NOMO-1 treated with DMSO at 0.1 percent for 48 hours (cell line): Measurements from ENCODE around the gene FGF10.

ENCODE experiments used
- DNase-seq: peaks from one replicate; lab custom pipeline; 2025; ENCODE audit not compliant: unreplicated experiment; lab: John Stamatoyannopoulos, UW

FGF10 gene

GRCh38 chr5:44358421-44358820 is 30.8 kb downstream of the FGF10 start:
- DNase-seq = no peak

DNA sequence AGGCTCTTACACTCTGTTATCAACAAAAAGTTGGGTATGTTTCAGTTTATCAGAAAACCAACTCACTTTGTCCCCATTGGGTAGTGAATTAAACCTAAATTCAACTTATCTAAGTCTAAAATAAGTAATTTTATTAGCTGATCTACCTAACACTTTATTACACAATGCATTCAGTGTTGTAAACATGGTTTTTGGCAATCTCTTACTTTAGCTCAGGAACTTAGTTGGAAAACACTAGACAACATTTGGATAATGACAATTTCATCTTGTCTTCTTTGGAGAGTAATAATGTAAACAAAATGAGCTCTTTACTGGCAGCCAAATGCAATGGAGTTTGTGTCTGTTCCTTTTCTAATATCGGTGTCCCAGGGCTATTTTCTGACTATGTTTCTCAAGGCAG is 33.0 kb downstream of the FGF10 start:
- DNase-seq = no peak

DNA sequence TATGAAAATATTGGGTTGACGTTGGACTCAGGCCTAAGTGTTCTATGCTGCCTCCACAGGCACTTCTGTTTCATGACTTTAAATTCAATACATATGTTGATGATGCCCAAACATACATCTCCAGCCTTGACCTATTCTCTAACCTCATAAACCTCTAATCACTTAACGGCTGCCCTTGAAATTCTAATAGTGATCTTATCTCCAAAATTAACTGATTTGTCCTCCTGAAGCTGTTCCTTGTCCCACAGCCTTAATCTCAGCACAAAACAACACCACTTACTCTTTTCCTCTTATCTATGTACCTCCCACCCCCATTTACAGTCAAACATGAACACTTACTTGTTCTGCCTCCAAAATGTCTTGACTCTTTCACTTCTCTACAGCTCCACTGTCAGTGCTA is 43.3 kb downstream of the FGF10 start:
- no peak for DNase-seq

DNA sequence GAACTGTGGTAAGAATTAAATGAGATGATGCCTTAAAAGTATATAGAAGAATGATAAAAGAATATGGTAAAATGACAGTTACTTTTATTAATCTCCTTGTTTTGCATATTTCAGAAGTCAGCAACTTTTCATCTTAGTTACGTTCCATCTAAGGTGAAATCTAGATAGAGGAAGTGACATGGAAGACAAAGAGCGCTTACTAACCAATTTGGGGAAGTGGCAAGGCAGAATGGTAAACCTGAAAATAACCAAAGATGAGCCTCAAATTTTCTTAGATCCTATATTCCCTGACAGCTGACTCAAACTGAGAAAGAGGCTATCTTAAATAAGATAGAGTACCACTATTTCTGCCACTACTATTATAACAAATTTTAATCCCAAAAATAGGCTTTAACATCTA is 52.5 kb downstream of the FGF10 start:
- peak; percentile 87 for DNase-seq

DNA sequence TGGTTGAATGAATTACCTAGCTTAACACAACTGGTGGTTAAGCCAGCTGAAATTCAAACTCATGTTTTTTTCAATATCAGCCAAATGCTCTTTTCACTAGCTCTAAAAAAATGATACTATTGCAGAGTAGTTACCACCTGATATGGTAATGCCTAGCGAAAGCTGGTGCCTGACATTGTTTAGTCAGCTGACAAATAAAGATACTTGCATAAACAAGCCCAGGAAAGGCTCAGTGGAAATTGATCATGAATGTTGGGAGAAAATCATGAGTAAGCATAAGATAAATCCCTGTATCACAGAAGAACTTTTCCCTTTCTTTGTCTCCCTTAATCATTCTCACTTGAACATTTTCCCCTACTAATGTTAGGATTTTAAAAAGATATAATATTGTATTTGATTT is 54.6 kb downstream of the FGF10 start:
- DNase-seq = no peak

DNA sequence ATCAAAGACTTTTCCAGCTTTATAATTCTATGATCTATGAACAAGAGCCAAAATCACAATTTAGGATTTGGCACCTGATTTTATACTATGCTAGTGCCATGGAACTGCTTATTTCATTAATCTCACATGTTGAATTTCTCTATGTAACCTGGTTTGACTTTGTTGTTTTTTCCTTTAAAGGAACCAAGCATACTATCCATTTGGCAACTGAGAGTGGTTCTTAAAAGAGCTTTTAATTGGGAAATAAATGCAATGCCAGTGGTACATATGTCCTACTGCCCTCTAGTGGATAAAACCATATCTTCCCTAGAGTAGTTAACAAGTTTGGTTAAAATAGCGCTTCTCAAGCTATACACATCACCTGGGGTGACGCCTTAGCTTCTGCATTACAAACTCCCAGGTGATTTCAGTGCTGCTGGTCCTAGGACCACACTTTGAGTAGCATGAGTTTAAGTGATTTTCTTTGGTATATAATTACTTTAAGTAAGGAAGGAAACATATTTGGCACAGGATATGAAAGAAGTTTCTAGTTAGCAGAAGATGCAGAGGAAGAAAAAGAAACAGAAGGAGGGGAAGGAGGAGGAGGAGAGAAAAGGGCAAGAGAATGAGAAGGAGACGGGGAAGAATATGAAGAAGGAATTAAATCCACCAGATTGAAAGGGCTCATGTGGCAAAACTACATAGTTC is 56.8 kb downstream of the FGF10 start:
- DNase-seq = peak; percentile 78

DNA sequence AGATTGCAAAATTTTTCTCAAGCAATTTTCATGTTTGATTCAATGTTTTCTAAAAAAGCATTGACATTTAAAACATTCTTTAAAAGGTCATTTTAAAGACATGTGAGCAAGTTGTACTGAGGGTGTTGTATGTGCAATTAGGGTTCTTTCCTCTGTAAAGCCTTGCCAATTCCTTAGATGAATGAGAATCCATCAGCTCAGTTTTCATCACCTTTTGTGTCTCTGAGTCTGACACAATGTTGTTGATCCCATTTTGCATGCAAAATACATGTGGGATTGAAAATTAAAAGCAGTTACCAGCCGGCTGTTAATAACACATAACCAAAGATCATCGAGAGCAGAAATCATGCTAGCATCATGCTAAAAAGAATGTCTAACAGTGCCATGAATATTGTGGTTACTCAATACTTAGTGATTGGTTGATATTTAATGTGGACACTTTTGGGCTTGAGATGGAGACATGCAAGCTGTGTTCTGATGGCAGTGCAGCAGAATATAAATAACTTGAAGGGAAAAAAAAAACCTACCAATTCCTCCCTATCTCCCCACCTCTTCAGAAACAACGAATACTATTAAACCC is 57.7 kb downstream of the FGF10 start:
- DNase-seq = no peak

GRCh38 chr5:44329716-44330115 is 59.5 kb downstream of the FGF10 start:
- DNase-seq = peak; percentile 47

DNA sequence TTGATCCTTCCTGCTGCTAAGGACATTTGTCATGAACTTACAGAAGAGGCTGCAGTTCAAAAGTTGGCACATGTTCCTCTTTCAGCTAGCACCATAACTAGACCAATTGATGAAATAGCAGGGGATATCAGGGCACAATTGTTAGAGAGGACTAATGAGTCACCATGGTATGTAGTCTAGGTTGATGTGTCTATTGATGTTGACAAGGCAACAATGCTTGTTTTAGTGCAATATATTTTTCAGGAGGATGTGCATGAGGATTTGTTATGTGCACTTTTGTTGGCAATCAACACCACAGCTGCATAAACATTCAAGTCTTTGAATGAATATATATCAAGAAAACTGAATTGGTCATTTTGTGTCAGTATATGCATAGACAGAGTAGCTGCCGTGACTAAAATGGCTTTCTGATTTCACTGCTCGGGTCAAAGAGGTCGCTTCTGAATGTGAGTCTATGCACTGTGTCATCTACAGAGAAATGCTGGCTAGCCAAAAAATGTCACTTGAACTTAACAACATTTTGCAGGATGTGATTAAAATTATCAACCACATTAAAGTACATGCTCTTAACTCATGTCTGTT is 68.0 kb downstream of the FGF10 start:
- DNase-seq = no peak

GRCh38 chr5:44320188-44320587 is 69.0 kb downstream of the FGF10 start:
- no peak for DNase-seq

GRCh38 chr5:44318883-44319282 is 70.3 kb downstream of the FGF10 start:
- no peak for DNase-seq

DNA sequence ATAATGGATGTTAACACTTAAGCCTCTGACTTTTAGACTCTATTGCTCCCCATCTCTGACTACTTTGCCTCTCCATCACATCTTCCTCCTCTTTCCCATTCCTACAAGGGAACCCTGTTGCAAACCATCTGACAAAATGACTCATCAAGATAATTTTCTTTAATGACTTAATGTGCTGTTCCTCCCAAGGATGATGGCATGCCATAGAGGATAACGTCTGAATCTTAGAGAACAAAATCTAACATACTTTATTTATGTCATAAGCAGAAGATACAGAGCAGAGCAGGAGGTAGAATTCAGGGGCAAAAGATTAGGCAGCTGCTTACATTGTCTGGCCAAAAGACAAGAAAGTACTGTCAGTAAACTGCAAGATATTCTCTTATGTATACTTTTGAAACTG is 76.8 kb downstream of the FGF10 start:
- no peak for DNase-seq

DNA sequence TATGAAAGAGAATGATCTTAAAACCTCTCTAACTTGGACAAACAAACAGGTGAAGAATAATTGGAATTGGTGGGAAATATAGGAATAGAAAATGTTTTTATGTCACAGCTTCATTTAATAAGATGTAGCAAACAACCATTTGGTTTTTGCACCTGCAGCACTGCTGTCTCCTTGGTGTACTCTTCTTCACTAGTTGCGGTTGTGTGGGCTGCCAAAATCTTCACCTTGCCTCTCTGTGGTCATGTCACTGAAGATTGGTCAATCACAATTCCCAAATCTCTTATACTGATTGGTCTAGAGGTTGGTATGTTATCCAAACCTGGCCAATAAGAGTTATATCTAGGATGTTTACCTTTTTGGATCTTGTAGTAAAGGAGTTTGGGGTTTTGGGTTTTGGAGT is 88.7 kb downstream of the FGF10 start:
- no peak for DNase-seq

- DNase-seq = no peak
Observed at GRCh38 chr5:44299394-44299793, 89.8 kb downstream of the FGF10 start.

DNA sequence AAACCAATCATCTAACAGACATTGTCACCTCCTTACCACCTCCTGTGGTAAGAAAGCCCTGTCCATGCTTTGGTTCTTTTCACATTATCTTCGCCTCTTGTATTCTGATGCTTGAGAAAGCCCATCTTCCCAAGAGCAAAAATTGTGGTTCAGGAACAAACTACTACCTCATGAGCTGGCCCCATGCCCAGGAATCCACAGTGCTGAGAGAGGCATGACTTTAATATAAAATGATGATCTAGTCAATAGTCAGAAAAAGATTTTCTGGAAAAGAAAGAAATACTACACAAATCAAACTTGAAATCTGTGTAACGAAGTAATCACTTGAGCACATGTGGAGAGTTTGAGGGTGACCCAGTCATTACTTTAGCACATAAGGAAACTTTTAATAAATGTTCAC is 94.7 kb downstream of the FGF10 start:
- DNase-seq = no peak

DNA sequence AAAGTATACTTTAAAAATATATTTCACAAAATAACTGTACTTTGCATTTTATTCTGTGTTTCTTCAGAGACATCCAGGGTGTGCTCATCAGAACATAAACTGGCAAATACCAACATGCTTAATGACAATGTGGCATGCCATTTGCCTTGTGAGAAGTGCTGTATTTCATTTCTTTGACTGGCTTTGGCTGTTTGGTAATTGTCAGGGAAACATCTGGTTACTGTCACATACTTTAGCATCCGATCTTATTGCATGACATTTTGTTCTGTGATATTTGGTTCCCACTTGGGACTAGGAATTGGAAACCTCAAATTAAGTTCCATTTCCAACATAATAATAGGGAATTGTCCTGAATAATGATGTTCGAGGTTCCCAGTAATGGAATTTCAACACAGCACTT is 96.5 kb downstream of the FGF10 start:
- DNase-seq = no peak

- DNase-seq = no peak
Observed at GRCh38 chr5:44278469-44278868, 110.8 kb downstream of the FGF10 start.

DNA sequence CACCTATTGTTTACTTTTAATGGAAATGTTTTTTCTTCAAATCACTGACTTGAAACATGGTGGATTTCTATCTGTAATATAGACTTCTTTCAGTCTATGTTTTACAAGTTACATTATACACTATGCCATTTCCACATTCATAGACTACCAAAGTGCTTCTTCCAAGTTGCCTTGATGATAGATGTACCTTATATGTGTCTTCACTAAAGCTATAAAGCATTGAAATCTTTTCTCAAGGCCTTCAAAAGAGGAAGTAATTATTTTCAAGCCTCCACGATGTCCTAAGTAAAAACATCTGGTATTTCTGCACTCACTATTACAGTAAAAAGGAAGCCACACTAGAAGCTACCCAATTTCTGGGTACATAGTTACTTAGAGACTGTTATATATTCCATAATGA is 113.3 kb downstream of the FGF10 start:
- peak; percentile 99 for DNase-seq

DNA sequence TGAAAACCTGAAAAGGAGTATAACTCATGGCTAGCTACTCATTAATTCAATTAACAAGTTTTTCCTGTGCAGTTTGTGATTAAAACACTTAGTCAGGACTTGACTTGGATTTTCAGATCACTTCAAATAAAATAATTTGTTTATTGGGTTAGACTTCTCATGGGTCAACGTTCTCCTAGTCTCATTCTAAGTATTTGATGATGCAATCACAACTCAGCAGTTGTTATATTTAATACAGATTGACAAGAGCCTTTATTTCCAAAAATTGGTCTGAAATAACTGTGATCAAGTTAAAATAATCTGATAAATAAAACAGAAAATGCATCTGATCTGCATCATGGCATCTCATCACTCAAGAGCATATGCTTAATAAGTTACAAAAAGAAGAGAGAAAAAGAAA is 113.9 kb downstream of the FGF10 start:
- no peak for DNase-seq

- no peak for DNase-seq
Observed at GRCh38 chr5:44267909-44268308, 121.3 kb downstream of the FGF10 start.

GRCh38 chr5:44266882-44267576 is 122.2 kb downstream of the FGF10 start:
- DNase-seq = no peak

DNA sequence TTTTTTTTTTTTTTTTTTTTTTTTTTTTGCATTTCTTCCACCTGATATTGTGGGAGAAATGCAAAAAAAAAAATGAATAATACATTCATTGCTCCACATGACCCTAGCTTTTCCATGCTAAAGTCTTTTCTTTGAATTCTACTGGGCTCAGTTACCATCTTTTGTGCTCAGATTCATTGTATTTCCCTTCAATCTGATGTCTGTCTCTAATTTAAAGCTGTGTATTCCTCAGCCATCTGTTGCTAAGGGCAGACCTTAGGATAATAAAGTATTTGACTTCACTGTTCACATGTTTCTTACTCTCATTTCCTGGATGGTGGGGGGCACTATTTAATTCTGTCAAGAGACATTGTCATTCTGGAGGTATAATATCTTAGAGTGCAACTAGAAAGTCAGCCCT is 123.5 kb downstream of the FGF10 start:
- DNase-seq = no peak
